ENCODE measurements around the gene PHLDA3. TPM values are rescaled to one million over a fixed set of nuclear protein-coding genes. Genes with fewer than 3 reads are reported as not detected.

Gene PHLDA3
- total RNA-seq, 1 experiment from 2014 or later: 10.5 TPM

- H3K4me3 ChIP-seq (ENCODE audit: low read depth, low read length): no peak overlapping the region
- Mint-ChIP-seq H3K9me3 (ENCODE audit: unreplicated experiment) (no peaks in the 10 kb centered on the region), H3K27me3 (ENCODE audit: insufficient read depth, unreplicated experiment) (no peaks in the 10 kb centered on the region), H3K36me3 (ENCODE audit: insufficient read depth, unreplicated experiment) (peaks cover 14% of the 10 kb centered on the region), H3K4me1 (ENCODE audit: low read depth, unreplicated experiment) (peaks cover 32% of the 10 kb centered on the region), H3K4me3 (ENCODE audit: unreplicated experiment) (peak overlapping the region; percentile 7), H3K27ac (ENCODE audit: unreplicated experiment) (peak overlapping the region; percentile 97)
- peak; percentile 39 to 67 for DNase-seq
- no peaks in the 10 kb centered on the region for H3K9me3 ChIP-seq
- POLR2A ChIA-PET: interaction anchor here (1.0 to 2.9 kb wide), 2 partner anchors 21 to 61 kb away, joined by 6 to 20 read pairs; no protein-coding TSS in a partner anchor
- BruUV-seq (replicated peaks): no TSS peak
- H3K27me3 ChIP-seq (replicated peaks; ENCODE audit: control insufficient read depth, insufficient read depth, low read length): no peaks in the 10 kb centered on the region
- TF ChIP-seq, protein P1, sequence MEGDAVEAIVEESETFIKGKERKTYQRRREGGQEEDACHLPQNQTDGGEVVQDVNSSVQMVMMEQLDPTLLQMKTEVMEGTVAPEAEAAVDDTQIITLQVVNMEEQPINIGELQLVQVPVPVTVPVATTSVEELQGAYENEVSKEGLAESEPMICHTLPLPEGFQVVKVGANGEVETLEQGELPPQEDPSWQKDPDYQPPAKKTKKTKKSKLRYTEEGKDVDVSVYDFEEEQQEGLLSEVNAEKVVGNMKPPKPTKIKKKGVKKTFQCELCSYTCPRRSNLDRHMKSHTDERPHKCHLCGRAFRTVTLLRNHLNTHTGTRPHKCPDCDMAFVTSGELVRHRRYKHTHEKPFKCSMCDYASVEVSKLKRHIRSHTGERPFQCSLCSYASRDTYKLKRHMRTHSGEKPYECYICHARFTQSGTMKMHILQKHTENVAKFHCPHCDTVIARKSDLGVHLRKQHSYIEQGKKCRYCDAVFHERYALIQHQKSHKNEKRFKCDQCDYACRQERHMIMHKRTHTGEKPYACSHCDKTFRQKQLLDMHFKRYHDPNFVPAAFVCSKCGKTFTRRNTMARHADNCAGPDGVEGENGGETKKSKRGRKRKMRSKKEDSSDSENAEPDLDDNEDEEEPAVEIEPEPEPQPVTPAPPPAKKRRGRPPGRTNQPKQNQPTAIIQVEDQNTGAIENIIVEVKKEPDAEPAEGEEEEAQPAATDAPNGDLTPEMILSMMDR (IDR thresholded peaks at IDR 0.05; ENCODE audit: insufficient read depth in 1 of 2, low read depth in 1 of 2, low read length in 1 of 2, severe bottlenecking in 1 of 2, unreplicated experiment in 1 of 2): no peak
- no peaks in the 10 kb centered on the region for H3K36me3 ChIP-seq (ENCODE audit: control insufficient read depth, insufficient read depth, low read length)
- CTCF ChIA-PET: interaction anchor here (0.5 to 6.2 kb wide), 5 partner anchors 11 to 141 kb away, joined by 3 to 61 read pairs (median 3); no protein-coding TSS in a partner anchor
- peaks cover 59% of the 10 kb centered on the region for H3K4me1 ChIP-seq
- intact Hi-C loops (cut with micrococcal nuclease; ENCODE audit: unreplicated experiment): no loop called here
Measured at GRCh38 chr1:201501812-201502510, 33.0 kb upstream of the PHLDA3 start.

DNA sequence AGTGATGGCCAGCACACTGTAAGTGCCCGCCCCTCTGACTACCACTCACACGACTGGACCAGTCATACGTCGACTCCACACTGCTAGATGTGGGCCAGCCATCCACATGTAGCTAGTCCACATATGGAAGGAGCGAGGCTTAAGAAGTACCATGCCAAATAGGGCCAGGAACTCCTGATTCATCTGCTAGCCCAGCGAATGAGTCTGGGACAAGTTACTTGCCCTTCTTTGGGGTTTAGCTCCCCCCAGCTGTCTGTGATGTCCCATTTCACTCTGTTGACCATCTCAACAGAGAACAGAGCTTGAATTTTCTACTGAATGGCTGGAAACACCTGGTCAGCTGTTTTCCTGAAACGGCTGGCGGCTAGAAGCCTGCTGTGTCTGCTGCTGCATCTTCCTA is 32.2 kb upstream of the PHLDA3 start:
- intact Hi-C loops (cut with micrococcal nuclease; ENCODE audit: unreplicated experiment): no loop called here
- Mint-ChIP-seq H3K9me3 (ENCODE audit: unreplicated experiment) (no peaks in the 10 kb centered on the region), H3K4me1 (ENCODE audit: low read depth, unreplicated experiment) (peaks cover 36% of the 10 kb centered on the region), H3K27ac (ENCODE audit: unreplicated experiment) (peak overlapping the region; percentile 28), H3K4me3 (ENCODE audit: unreplicated experiment) (no peak overlapping the region), H3K27me3 (ENCODE audit: insufficient read depth, unreplicated experiment) (no peaks in the 10 kb centered on the region), H3K36me3 (ENCODE audit: insufficient read depth, unreplicated experiment) (peaks cover 19% of the 10 kb centered on the region)
- no peaks in the 10 kb centered on the region for H3K27me3 ChIP-seq (replicated peaks; ENCODE audit: control insufficient read depth, insufficient read depth, low read length)
- ChIA-PET POLR2A (interaction anchor here (1.0 kb wide), 1 partner anchor 60 kb away, joined by 6 read pairs; no protein-coding TSS in a partner anchor), CTCF (interaction anchor here (0.9 to 6.2 kb wide), 4 partner anchors 12 to 65 kb away, joined by 3 to 46 read pairs (median 14); no protein-coding TSS in a partner anchor)
- BruUV-seq (replicated peaks): no TSS peak
- DNase-seq: no peak
- no peak overlapping the region for H3K4me3 ChIP-seq (ENCODE audit: low read depth, low read length)
- TF ChIP-seq, protein P1 (IDR thresholded peaks at IDR 0.05; ENCODE audit: insufficient read depth in 1 of 2, low read depth in 1 of 2, low read length in 1 of 2, severe bottlenecking in 1 of 2, unreplicated experiment in 1 of 2): no peak
- H3K9me3 ChIP-seq: no peaks in the 10 kb centered on the region
- H3K4me1 ChIP-seq: peaks cover 59% of the 10 kb centered on the region
- H3K36me3 ChIP-seq (ENCODE audit: control insufficient read depth, insufficient read depth, low read length): no peaks in the 10 kb centered on the region

GRCh38 chr1:201500670-201501120 is 31.7 kb upstream of the PHLDA3 start:
- Mint-ChIP-seq H3K4me3 (ENCODE audit: unreplicated experiment) (no peak overlapping the region), H3K36me3 (ENCODE audit: insufficient read depth, unreplicated experiment) (peaks cover 23% of the 10 kb centered on the region), H3K27ac (ENCODE audit: unreplicated experiment) (peak overlapping the region; percentile 28), H3K27me3 (ENCODE audit: insufficient read depth, unreplicated experiment) (no peaks in the 10 kb centered on the region), H3K4me1 (ENCODE audit: low read depth, unreplicated experiment) (peaks cover 33% of the 10 kb centered on the region), H3K9me3 (ENCODE audit: unreplicated experiment) (no peaks in the 10 kb centered on the region)
- Histone ChIP-seq H3K4me1 (peaks cover 55% of the 10 kb centered on the region), H3K4me3 (ENCODE audit: low read depth, low read length) (no peak overlapping the region), H3K9me3 (no peaks in the 10 kb centered on the region), H3K36me3 (ENCODE audit: control insufficient read depth, insufficient read depth, low read length) (no peaks in the 10 kb centered on the region), H3K27me3 (replicated peaks; ENCODE audit: control insufficient read depth, insufficient read depth, low read length) (no peaks in the 10 kb centered on the region)
- TF ChIP-seq, protein P1 (IDR thresholded peaks at IDR 0.05; ENCODE audit: insufficient read depth in 1 of 2, low read depth in 1 of 2, low read length in 1 of 2, severe bottlenecking in 1 of 2, unreplicated experiment in 1 of 2): no peak
- intact Hi-C loops (cut with micrococcal nuclease; ENCODE audit: unreplicated experiment): no loop called here
- ChIA-PET CTCF (interaction anchor here (0.9 to 6.2 kb wide), 4 partner anchors 12 to 64 kb away, joined by 3 to 46 read pairs (median 14); no protein-coding TSS in a partner anchor), POLR2A (interaction anchor here (0.5 kb wide), 1 partner anchor 15 kb away, joined by 3 read pairs; no protein-coding TSS in a partner anchor)
- BruUV-seq (replicated peaks): no TSS peak
- no peak for DNase-seq
